Measurements from ENCODE around the gene ATRNL1. TPM values are rescaled to one million over a fixed set of nuclear protein-coding genes. Genes with fewer than 3 reads are reported as not detected.

The ATRNL1 gene
- total RNA-seq, 1 experiment from 2014 or later, result 28.7 TPM

DNA sequence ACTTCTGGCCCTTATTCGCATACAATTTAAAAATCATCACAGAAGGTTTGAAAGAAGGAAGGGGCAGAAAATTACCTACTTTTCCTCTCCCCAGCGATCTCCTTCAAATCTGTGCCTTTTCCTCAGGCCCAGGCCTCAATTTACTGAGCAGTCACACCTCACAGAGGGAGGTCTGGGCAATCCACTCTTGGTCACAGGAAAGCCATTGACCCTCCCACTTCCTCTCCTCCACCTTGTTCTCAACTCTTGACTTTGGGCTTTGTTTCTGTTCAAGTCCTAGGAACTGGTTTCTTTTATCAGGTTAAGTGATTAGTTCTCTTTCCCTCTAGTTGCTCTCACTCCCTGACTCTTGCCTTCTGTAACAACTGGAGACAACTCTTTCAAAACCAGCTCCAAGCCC is 37.0 kb upstream of the ATRNL1 start (continued):
- TF ChIP-seq, protein P1, sequence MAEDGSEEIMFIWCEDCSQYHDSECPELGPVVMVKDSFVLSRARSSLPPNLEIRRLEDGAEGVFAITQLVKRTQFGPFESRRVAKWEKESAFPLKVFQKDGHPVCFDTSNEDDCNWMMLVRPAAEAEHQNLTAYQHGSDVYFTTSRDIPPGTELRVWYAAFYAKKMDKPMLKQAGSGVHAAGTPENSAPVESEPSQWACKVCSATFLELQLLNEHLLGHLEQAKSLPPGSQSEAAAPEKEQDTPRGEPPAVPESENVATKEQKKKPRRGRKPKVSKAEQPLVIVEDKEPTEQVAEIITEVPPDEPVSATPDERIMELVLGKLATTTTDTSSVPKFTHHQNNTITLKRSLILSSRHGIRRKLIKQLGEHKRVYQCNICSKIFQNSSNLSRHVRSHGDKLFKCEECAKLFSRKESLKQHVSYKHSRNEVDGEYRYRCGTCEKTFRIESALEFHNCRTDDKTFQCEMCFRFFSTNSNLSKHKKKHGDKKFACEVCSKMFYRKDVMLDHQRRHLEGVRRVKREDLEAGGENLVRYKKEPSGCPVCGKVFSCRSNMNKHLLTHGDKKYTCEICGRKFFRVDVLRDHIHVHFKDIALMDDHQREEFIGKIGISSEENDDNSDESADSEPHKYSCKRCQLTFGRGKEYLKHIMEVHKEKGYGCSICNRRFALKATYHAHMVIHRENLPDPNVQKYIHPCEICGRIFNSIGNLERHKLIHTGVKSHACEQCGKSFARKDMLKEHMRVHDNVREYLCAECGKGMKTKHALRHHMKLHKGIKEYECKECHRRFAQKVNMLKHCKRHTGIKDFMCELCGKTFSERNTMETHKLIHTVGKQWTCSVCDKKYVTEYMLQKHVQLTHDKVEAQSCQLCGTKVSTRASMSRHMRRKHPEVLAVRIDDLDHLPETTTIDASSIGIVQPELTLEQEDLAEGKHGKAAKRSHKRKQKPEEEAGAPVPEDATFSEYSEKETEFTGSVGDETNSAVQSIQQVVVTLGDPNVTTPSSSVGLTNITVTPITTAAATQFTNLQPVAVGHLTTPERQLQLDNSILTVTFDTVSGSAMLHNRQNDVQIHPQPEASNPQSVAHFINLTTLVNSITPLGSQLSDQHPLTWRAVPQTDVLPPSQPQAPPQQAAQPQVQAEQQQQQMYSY (CRISPR knock-in tag; IDR thresholded peaks at IDR 0.05), result no peak
- TF ChIP-seq, protein P2, sequence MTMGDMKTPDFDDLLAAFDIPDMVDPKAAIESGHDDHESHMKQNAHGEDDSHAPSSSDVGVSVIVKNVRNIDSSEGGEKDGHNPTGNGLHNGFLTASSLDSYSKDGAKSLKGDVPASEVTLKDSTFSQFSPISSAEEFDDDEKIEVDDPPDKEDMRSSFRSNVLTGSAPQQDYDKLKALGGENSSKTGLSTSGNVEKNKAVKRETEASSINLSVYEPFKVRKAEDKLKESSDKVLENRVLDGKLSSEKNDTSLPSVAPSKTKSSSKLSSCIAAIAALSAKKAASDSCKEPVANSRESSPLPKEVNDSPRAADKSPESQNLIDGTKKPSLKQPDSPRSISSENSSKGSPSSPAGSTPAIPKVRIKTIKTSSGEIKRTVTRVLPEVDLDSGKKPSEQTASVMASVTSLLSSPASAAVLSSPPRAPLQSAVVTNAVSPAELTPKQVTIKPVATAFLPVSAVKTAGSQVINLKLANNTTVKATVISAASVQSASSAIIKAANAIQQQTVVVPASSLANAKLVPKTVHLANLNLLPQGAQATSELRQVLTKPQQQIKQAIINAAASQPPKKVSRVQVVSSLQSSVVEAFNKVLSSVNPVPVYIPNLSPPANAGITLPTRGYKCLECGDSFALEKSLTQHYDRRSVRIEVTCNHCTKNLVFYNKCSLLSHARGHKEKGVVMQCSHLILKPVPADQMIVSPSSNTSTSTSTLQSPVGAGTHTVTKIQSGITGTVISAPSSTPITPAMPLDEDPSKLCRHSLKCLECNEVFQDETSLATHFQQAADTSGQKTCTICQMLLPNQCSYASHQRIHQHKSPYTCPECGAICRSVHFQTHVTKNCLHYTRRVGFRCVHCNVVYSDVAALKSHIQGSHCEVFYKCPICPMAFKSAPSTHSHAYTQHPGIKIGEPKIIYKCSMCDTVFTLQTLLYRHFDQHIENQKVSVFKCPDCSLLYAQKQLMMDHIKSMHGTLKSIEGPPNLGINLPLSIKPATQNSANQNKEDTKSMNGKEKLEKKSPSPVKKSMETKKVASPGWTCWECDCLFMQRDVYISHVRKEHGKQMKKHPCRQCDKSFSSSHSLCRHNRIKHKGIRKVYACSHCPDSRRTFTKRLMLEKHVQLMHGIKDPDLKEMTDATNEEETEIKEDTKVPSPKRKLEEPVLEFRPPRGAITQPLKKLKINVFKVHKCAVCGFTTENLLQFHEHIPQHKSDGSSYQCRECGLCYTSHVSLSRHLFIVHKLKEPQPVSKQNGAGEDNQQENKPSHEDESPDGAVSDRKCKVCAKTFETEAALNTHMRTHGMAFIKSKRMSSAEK (CRISPR knock-in tag; IDR thresholded peaks at IDR 0.05; ENCODE audit: borderline replicate concordance), result no peak
- TF ChIP-seq GRHL2 (CRISPR knock-in tag; IDR thresholded peaks at IDR 0.05; ENCODE audit: insufficient replicate concordance, severe bottlenecking) (no peak), MYBL2 (CRISPR knock-in tag; IDR thresholded peaks at IDR 0.05) (no peak), TCF7 (CRISPR knock-in tag; IDR thresholded peaks at IDR 0.05; ENCODE audit: low read depth) (no peak), CBFB (CRISPR knock-in tag; IDR thresholded peaks at IDR 0.05; ENCODE audit: low read depth) (no peak), CREB1 (CRISPR knock-in tag; IDR thresholded peaks at IDR 0.05) (no peak)
- TF ChIP-seq, protein P3, sequence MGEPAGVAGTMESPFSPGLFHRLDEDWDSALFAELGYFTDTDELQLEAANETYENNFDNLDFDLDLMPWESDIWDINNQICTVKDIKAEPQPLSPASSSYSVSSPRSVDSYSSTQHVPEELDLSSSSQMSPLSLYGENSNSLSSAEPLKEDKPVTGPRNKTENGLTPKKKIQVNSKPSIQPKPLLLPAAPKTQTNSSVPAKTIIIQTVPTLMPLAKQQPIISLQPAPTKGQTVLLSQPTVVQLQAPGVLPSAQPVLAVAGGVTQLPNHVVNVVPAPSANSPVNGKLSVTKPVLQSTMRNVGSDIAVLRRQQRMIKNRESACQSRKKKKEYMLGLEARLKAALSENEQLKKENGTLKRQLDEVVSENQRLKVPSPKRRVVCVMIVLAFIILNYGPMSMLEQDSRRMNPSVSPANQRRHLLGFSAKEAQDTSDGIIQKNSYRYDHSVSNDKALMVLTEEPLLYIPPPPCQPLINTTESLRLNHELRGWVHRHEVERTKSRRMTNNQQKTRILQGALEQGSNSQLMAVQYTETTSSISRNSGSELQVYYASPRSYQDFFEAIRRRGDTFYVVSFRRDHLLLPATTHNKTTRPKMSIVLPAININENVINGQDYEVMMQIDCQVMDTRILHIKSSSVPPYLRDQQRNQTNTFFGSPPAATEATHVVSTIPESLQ (CRISPR knock-in tag; IDR thresholded peaks at IDR 0.05), result no peak

DNA sequence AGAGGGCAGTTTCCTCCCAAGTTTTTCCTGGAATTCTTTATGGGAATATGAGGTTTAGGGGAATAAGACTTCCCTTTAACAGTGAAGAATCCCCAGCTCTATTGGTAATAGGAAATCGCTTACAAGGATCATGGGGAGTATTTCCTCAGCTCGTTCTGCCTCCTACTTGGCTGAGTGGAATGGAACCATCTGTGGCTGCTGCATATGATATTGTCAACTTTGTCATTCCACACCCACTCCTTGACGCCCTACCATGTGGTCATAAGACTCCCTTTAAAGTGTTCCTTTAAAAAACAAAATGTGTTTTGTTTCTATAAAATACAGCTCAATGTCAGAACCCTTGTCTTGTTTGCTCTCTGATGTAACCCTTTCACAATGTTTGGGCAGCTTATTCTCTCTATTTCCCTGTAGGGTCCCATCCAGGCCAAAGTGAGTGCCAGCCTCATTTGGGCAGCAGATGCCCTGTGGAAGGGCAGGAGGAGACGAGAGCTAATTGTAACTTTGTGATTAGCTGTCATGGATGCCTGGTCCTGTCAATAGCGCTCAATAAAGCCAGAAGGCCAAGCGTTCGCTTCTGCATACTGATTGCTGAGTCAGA is 33.8 kb upstream of the ATRNL1 start:
- peaks cover 40% of the 10 kb centered on the region for H3K4me1 Mint-ChIP-seq
- TF ChIP-seq TP53 (CRISPR knock-in tag; IDR thresholded peaks at IDR 0.05), result no peak
- TF ChIP-seq ZNF263 (CRISPR knock-in tag; IDR thresholded peaks at IDR 0.05; ENCODE audit: low read depth), result no peak
- TF ChIP-seq, protein P4, sequence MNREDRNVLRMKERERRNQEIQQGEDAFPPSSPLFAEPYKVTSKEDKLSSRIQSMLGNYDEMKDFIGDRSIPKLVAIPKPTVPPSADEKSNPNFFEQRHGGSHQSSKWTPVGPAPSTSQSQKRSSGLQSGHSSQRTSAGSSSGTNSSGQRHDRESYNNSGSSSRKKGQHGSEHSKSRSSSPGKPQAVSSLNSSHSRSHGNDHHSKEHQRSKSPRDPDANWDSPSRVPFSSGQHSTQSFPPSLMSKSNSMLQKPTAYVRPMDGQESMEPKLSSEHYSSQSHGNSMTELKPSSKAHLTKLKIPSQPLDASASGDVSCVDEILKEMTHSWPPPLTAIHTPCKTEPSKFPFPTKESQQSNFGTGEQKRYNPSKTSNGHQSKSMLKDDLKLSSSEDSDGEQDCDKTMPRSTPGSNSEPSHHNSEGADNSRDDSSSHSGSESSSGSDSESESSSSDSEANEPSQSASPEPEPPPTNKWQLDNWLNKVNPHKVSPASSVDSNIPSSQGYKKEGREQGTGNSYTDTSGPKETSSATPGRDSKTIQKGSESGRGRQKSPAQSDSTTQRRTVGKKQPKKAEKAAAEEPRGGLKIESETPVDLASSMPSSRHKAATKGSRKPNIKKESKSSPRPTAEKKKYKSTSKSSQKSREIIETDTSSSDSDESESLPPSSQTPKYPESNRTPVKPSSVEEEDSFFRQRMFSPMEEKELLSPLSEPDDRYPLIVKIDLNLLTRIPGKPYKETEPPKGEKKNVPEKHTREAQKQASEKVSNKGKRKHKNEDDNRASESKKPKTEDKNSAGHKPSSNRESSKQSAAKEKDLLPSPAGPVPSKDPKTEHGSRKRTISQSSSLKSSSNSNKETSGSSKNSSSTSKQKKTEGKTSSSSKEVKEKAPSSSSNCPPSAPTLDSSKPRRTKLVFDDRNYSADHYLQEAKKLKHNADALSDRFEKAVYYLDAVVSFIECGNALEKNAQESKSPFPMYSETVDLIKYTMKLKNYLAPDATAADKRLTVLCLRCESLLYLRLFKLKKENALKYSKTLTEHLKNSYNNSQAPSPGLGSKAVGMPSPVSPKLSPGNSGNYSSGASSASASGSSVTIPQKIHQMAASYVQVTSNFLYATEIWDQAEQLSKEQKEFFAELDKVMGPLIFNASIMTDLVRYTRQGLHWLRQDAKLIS (CRISPR knock-in tag; IDR thresholded peaks at IDR 0.05; ENCODE audit: borderline replicate concordance), result no peak
- DNase-seq (ENCODE audit: low spot score) (no peak), ATAC-seq (no peak)
- H3K36me3 Mint-ChIP-seq, result no peaks in the 10 kb centered on the region
- ChIA-PET CTCF (interaction anchor here (0.7 to 0.9 kb wide), 2 partner anchors 185 to 238 kb away, joined by 3 read pairs; partner anchors contain the start of gene FHIP2A), POLR2A (interaction anchor here (0.6 kb wide), 1 partner anchor 116 kb away, joined by 6 read pairs; no protein-coding TSS in a partner anchor)
- H3K27me3 Mint-ChIP-seq (ENCODE audit: low read depth), result no peaks in the 10 kb centered on the region; the same call in none of the 2 replicates
- peaks cover 12% of the 10 kb centered on the region for H3K9me3 Mint-ChIP-seq
- H3K4me3 Mint-ChIP-seq, result no peak overlapping the region
- H3K27ac Mint-ChIP-seq, result no peak overlapping the region
